Suppressor macrophage treated with lipopolysaccharide for 1 hour (primary cell): ENCODE measurements around the gene ELMO3.

Experiments used
- DNase-seq, 3 donors: peaks; one replicate each; pipeline ENCODE4 v3.0.0-alpha.2; 2020 to 2022

ELMO3 gene

GRCh38 chr16:67183627-67184452, 15.1 kb upstream of the ELMO3 start, which contains the start of gene MATCAP1:
Gene MATCAP1 (minus strand): TSS chr16:67183963. CDS start chr16:67180610, 3,353 bp downstream.
- peak; percentile 96 to 97 (median 97) for DNase-seq

- DNase-seq: no peak
These were observed 14.4 kb upstream of the ELMO3 start for GRCh38 chr16:67184453-67184994.

DNA sequence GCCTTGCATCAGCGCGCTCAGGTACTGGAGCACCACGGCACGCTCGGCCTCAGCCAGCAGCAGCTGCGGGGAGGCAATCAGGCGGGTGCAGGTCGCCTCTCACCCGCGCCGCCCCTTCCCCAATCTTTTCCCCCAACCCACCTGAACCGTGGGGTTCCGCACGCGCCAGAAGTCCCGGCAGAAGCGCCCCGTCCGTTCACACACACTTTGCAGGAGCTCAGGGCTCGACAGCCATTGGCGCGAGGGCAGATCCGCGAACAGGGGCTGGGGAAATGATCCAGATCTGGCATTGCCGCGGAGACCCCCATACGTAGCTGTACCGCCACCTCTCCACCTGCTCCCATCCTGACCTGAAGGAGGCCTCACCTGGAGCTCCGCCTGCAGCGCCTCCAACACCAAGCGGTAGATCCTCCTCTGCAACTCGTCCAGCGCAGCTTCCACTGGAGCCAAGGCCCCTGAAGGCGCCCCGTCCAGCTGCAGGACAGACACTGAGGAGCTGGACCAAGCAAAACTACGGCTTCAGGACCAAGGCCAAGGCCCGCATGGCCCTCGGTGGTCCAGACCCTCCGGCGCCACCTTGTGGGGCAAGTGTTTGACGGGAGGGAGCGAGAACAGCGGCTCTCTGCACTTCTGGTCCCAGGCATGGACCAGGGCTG, 13.8 kb upstream of the ELMO3 start:
- peak; percentile 92 to 97 (median 96) for DNase-seq

DNA sequence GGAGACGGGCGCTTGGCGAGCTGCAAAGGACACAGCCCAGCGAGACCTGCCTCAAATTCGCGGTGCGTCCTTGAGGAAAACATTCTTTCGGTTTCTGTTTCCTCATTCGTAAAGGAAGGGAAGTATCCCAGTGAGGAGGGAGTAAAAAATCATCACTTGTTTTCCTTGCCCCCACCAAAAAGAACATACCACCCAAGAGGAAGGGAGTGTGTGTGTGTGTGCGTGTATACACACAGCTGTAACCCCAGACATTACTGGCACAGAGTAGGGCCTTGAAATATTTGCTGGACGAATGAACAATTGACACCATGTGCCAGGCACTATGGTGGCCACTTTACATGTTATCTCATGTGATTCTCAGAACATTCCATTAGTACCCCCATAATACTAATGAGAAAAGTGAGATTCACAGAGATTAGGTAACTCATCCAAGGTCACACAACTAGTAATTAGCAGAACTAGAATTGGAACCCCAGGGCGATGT, 13.2 kb upstream of the ELMO3 start:
- DNase-seq: no peak

GRCh38 chr16:67186550-67186950, 12.4 kb upstream of the ELMO3 start:
- DNase-seq: no peak

- no peak for DNase-seq
These were observed 11.6 kb upstream of the ELMO3 start for GRCh38 chr16:67187175-67187890.

DNA sequence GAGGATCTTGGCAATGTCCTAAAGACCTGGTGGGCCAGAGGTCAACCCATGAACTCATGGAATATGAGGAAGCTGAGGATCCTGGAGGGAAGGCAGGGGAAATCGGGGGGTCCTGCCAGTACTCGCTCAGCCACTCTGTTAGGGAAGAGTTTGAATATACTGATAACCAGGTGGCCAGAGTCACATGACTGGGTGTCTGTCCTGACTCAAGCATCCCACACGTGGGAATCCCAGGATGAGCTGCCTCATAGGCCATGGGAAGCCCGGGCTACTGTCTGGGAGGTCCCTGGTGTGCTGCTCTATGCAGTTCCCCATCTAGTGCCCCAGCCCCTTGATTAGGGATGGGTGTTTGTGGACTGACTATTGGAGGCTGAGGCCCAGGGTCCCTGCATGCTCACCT, 10.6 kb upstream of the ELMO3 start:
- DNase-seq: peak; percentile 63 to 82 (median 82)

- DNase-seq: no peak
These were observed 10.1 kb upstream of the ELMO3 start for GRCh38 chr16:67188798-67189197.

DNA sequence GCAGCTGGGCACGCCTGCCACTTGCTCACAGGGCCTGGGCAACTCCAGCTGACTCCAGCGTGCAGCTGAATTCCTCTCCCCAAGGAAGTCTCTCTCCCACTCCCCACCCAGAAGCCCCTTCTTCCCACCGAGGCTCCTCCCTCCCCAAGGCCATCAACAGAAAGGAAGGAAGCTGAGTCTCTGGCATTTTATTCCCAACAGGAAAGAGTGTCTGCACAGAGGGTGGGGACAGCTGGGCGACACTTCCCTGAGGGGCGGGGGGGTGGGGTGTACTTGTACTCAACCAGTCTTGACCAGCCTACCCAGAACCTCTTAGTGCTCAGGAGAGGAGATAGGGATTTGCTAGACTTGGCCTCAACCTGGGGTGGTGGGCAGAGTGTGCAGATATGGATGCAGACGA, 8.9 kb upstream of the ELMO3 start, which contains the start of gene EXOC3L1:
Gene EXOC3L1 (minus strand): TSS at position 96 of the 400 bp plus-strand sequence. CDS start 460 bp downstream, outside the sequence.
- DNase-seq: no peak

DNA sequence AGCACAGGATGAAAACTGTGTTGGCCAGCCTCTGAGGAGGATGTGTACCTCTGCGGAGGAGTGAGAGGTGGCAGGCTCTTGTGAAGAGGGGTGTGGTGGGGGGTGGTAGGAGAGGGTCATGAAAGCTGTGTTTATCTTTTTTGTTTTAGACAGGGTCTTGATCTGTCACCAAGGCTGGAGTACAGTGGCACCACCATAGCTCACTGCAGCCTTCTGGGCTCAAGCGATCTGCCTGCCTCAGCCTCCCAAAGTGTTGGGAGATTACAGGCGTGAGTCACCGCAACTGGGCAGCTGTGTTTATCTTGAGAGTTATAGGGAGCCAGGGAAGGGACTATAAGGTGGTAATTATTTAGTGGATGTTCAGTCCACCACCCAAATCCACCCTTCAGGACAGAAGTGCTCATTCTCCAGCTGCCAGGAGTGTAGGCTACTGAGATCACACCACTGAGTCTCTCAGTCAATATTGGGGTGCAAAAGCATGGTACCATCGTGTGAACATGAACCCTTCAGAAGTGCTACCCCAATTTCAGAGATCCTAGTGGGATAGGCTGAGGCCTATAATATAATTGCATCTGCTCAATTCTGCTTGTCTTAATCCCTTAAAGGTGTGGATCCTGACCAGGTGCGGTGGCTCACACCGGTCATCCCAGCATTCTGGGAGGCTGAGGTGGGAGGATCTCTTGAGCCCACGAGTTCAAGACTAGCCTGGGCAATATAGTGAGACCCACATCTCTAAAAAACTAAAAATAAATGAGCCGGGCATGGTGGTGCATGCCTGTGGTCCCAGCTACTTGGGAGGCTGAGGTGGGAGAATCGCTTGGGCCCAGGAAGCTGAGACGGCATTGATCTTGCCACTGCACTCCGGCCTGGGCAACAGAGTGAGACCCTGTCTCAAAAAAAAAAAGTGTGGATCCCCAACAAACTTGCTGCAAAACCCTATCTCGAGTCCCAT, 8.2 kb upstream of the ELMO3 start:
- no peak for DNase-seq

DNA sequence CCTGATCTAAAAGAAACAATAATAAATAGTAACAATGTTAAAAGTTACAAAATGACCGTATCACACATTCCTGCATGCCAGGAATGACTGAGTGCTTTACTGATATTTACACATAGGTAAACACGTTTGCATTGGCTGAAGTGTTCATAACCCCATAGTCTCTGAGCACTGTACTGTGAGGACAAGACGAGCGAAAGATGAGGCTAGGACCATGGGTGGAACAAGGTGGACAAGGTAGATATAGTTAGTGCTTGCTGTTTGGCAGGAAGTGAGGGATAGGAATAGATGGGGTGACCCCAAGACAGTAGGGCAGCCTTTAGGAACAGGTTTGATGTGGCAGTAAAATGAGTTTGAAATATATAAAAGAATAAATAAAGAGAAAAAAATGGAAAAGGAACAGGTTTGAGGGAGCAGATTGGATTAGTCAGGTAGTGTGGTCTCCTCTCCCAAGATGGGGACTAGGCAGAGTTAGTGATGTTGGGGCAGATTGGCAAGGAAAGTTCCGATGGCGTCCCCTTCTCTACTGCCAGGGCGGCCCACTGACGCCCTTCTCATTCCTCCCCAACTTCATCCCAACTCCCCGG, 7.4 kb upstream of the ELMO3 start:
- no peak for DNase-seq

GRCh38 chr16:67191995-67192681, 6.8 kb upstream of the ELMO3 start, which contains the start of gene E2F4:
Gene E2F4 (plus strand): TSS chr16:67192155. CDS start chr16:67192228, 73 bp downstream.
- DNase-seq: peak; percentile 96 to 98 (median 97)

- DNase-seq: no peak
These were observed 6.1 kb upstream of the ELMO3 start for GRCh38 chr16:67192781-67193361.

DNA sequence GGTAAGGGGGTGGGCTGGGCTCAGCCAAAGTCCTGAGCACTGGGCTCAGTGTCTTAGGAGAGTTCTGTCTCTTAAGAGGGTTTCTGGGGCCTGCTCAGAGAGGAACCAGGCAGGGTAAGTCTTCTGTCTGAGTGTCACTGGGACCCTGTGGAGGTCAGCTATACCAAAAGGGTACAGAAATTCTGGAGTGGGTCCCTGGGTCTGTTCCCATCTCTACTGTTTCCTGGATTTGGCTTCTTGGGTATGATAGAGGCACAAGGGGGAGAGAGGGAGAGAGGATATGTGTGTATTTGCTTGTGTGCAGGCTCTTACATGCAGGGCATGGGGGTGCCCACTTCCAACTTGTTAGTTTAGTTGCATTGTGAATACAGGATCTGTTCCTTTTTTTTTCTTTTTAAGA, 5.4 kb upstream of the ELMO3 start:
- no peak for DNase-seq

GRCh38 chr16:67194260-67194659, 4.7 kb upstream of the ELMO3 start:
- no peak for DNase-seq

DNA sequence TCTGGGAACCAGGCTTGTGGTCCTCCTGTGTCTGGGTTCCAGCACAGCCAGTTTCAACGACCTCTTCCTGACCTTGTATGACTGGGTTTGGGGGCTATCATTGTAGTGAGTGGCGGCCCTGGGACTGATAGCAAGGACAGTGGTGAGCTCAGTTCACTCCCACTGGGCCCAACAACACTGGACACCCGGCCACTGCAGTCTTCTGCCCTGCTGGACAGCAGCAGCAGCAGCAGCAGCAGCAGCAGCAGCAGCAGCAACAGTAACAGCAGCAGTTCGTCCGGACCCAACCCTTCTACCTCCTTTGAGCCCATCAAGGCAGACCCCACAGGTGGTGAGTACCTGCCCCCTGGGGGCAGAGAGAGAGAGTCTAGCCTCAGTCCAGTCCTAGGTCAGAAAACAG, 3.3 kb upstream of the ELMO3 start:
- DNase-seq: no peak

GRCh38 chr16:67196881-67197280, 2.0 kb upstream of the ELMO3 start:
- DNase-seq: no peak

GRCh38 chr16:67197704-67198103, 1.2 kb upstream of the ELMO3 start:
- no peak for DNase-seq

GRCh38 chr16:67198238-67198734, 645 bp upstream of the ELMO3 start:
- peak; percentile 72 to 79 (median 75) for DNase-seq

- no peak for DNase-seq
These were observed 872 bp downstream of the ELMO3 start for GRCh38 chr16:67199808-67200198.
